ENCODE measurements around the gene LRCH1.

The LRCH1 gene

DNA sequence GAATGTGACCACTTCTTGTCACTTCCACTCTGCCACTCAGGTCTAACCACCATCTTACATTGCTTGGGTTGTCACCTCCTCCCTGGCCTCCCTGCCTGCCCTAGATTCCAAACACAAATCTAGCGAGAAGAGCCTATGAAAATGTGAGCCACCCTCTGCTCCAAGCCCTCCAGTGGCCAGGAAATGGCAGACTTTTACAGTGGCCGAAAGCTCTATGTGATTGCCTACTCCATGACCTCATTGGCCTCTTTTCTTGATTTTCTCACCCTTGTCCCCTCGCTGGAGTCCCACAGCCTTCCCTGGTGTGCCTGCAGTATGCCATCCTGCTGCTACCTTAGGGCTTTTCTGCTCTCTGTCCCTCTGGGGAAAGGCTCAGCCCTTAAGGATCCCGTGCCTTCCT, 84.2 kb downstream of the LRCH1 start:
- Mint-ChIP-seq H3K9me3 (ENCODE audit: low read depth) (no peaks in the 10 kb centered on the region), H3K27ac (no peak overlapping the region), H3K27me3 (no peaks in the 10 kb centered on the region), H3K36me3 (peaks cover 14% of the 10 kb centered on the region), H3K4me3 (no peak overlapping the region), H3K4me1 (ENCODE audit: low read depth) (peaks cover 41% of the 10 kb centered on the region)

DNA sequence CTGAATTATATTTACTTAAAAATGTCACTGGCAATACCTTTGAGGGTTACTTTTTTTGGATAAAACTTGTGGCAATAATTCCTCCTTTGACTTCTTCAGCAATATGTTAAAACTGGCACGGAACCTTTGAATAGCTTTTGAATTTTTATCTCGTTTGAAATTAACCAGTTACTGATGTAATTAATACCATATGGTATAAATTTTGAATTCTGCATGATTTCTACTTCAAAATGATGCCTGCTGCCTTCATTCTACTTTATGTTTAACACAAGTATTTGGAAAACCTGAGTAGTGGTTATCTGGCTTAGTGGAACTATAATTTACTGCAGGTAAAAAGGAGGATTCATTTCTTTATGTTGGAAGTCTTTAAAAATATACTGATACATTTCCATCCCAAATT, 85.3 kb downstream of the LRCH1 start:
- H3K27me3 Mint-ChIP-seq: no peaks in the 10 kb centered on the region
- H3K4me1 Mint-ChIP-seq (ENCODE audit: low read depth): peaks cover 44% of the 10 kb centered on the region
- H3K36me3 Mint-ChIP-seq: peaks cover 14% of the 10 kb centered on the region
- no peaks in the 10 kb centered on the region for H3K9me3 Mint-ChIP-seq (ENCODE audit: low read depth)
- no peak overlapping the region for H3K4me3 Mint-ChIP-seq
- H3K27ac Mint-ChIP-seq: no peak overlapping the region

DNA sequence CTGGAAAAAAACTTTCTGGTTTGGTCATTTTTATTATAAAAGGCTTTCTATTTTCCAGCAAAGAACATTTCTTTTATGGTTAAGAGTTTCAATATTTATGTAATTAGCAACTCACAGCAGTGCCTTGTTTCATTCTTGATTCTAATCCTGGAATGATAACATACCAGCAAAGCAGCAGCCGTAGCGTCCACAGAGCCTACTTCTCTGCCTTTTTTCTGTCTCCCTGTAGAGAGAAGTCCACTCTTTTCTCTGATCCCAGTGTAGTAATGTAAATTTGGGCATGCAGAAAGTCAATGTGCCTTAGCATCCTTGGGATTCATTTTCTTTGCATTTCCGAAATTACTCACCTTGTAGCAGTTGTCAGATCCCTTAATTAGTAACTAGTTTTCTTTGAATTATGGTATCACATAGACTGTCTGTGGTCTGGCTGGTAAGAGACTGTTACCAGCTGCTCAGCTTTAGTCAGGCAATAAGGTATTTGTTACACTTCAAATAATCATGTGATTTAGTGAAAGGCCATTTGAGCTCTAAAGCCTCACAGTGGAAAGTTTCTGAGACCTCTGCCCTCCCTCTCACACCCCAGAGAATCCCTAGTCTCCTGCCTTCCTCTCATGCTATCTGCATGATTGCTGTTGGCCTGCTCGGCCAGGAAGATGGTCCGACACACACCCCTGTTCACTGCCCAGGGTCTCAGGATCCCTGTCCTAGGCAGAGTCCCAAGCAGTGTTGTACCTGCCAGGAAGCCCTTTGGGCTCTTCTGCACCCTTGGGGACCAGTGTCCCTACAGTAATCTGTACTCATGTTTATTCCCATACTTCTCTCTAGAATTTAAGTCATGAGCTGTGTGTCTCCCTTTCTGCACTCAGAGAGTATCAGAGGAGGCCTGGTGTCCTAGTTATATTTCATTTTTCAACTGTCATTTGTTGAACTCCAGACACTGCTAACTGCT, 86.3 kb downstream of the LRCH1 start:
- Mint-ChIP-seq H3K27me3 (no peaks in the 10 kb centered on the region), H3K9me3 (ENCODE audit: low read depth) (no peaks in the 10 kb centered on the region), H3K27ac (peak overlapping the region; percentile 29), H3K4me3 (no peak overlapping the region), H3K4me1 (ENCODE audit: low read depth) (peaks cover 46% of the 10 kb centered on the region), H3K36me3 (peaks cover 14% of the 10 kb centered on the region)

DNA sequence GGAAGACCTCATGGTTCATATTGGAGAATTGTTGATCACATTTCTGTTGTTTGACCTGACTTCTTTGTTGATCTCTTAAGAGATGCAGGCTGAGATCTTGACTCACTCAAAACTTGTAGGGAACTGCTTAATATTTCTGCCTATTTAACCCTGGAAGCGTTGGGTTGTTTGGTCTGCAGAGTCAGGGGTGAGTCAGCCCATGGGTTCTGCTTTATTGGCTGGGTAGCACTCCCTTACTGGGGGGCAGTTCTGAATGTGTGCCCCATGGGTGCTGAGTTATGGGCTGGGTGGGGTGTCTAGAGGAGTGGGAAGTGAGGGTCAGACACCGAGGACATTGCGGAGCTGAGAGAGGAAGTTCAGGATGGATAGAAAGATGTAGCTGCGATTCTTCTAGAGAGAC, 87.9 kb downstream of the LRCH1 start:
- no peaks in the 10 kb centered on the region for H3K9me3 Mint-ChIP-seq (ENCODE audit: low read depth)
- H3K27ac Mint-ChIP-seq: no peak overlapping the region
- H3K4me3 Mint-ChIP-seq: no peak overlapping the region
- peaks cover 12% of the 10 kb centered on the region for H3K36me3 Mint-ChIP-seq
- peaks cover 52% of the 10 kb centered on the region for H3K4me1 Mint-ChIP-seq (ENCODE audit: low read depth)
- no peaks in the 10 kb centered on the region for H3K27me3 Mint-ChIP-seq

DNA sequence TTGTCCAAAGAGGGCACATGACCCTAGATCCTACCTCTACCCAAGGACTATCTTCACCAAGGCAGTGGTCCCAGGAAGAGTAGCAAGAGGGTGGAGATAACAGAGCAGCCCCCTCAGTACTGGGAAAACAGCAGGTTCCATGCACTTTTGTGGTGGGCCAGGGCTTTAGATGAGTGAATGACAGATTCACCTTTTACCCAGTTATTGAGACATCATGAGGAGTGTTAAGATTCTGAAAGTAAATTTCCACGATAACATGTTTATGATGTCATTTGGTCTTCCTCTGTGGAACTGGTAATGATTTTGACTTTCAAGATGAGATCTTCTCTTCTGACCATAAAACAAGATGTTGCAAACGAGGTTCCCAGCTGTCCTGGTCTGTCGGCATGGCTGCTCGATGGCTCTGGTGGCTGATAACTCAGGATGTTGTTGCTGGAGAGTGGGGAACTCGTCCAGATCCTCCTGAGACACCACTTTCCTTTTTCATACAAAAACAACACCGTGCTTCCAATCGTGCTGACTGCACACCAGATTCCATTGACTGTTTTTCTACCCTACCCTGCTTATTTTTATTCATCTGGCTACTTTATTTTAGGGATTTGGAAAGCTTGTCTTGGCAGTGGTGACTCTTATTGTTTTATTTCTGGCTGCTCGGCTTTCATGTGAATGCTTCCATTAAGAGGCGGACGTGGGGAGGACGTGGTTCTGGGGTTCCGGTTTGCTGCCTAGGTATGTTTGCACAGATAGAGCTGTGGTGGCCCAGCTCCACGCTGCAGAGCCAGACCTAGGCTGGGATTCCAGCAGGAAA, 88.5 kb downstream of the LRCH1 start:
- peaks cover 10% of the 10 kb centered on the region for H3K36me3 Mint-ChIP-seq
- no peaks in the 10 kb centered on the region for H3K27me3 Mint-ChIP-seq
- no peak overlapping the region for H3K27ac Mint-ChIP-seq
- no peaks in the 10 kb centered on the region for H3K9me3 Mint-ChIP-seq (ENCODE audit: low read depth)
- H3K4me3 Mint-ChIP-seq: peak overlapping the region; percentile 30
- H3K4me1 Mint-ChIP-seq (ENCODE audit: low read depth): peaks cover 54% of the 10 kb centered on the region

- H3K9me3 Mint-ChIP-seq (ENCODE audit: low read depth): no peaks in the 10 kb centered on the region
- peaks cover 4% of the 10 kb centered on the region for H3K36me3 Mint-ChIP-seq
- peaks cover 55% of the 10 kb centered on the region for H3K4me1 Mint-ChIP-seq (ENCODE audit: low read depth)
- H3K27ac Mint-ChIP-seq: no peak overlapping the region
- H3K4me3 Mint-ChIP-seq: no peak overlapping the region
- H3K27me3 Mint-ChIP-seq: no peaks in the 10 kb centered on the region
Measured at GRCh38 chr13:46642254-46642653, 89.3 kb downstream of the LRCH1 start.

- Mint-ChIP-seq H3K27ac (no peak overlapping the region), H3K36me3 (peaks cover 3% of the 10 kb centered on the region), H3K4me3 (no peak overlapping the region), H3K9me3 (ENCODE audit: low read depth) (no peaks in the 10 kb centered on the region), H3K27me3 (no peaks in the 10 kb centered on the region), H3K4me1 (ENCODE audit: low read depth) (peaks cover 62% of the 10 kb centered on the region)
Measured at GRCh38 chr13:46643165-46643777, 90.3 kb downstream of the LRCH1 start.

GRCh38 chr13:46644816-46645215, 91.8 kb downstream of the LRCH1 start:
- Mint-ChIP-seq H3K27ac (no peak overlapping the region), H3K4me1 (ENCODE audit: low read depth) (peaks cover 63% of the 10 kb centered on the region), H3K27me3 (no peaks in the 10 kb centered on the region), H3K36me3 (peaks cover 3% of the 10 kb centered on the region), H3K9me3 (ENCODE audit: low read depth) (no peaks in the 10 kb centered on the region), H3K4me3 (no peak overlapping the region)

DNA sequence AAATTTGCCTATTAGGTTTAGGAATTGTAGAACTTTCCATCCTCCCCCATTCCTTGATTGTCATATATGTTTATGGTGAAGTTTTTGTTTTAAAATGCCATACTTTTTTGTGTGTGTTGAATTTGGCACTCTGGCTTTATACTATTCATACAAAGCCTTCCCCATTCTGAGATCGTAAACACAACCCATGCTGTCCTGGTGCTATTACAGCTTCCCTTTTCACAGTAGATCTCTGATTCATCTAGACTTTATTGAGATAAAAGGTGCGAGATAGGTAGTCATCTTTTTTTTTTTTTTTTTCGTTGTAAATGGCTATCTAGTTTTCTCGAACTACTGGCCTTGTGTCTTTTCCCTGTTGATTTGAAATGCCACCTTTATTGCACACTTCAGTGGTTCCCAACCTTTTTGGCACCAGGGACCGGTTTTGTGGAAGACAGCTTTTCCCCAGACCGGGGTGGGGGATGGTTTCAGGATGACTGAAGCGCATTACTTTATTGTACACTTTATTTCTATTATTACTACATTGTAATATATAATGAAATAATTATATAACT, 94.6 kb downstream of the LRCH1 start:
- H3K9me3 Mint-ChIP-seq (ENCODE audit: low read depth): no peaks in the 10 kb centered on the region
- H3K27ac Mint-ChIP-seq: no peak overlapping the region
- H3K4me1 Mint-ChIP-seq (ENCODE audit: low read depth): peaks cover 60% of the 10 kb centered on the region
- no peak overlapping the region for H3K4me3 Mint-ChIP-seq
- H3K27me3 Mint-ChIP-seq: no peaks in the 10 kb centered on the region
- peaks cover 6% of the 10 kb centered on the region for H3K36me3 Mint-ChIP-seq

GRCh38 chr13:46648166-46648607, 95.2 kb downstream of the LRCH1 start:
- no peaks in the 10 kb centered on the region for H3K9me3 Mint-ChIP-seq (ENCODE audit: low read depth)
- peaks cover 57% of the 10 kb centered on the region for H3K4me1 Mint-ChIP-seq (ENCODE audit: low read depth)
- no peak overlapping the region for H3K4me3 Mint-ChIP-seq
- peak overlapping the region; percentile 17 for H3K27ac Mint-ChIP-seq
- H3K36me3 Mint-ChIP-seq: peaks cover 6% of the 10 kb centered on the region
- no peaks in the 10 kb centered on the region for H3K27me3 Mint-ChIP-seq

DNA sequence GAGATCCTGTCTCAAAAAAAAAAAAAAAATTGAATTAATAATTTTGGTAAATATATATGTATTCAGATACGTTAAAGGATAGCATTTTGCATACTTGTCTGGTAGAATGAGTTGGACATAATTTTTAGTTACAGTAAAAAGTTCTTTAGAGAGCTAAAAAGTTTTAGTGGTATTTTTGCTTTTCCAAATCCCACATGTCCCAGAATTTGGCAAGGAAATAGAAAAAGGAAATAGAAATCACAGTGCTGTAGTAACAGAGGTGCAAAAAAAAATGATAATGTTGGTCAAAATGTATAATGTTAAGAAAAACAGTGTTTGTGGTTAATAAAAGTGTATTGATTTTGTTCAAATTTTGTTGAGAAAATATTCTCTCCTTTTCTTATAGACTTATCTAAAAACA, 96.8 kb downstream of the LRCH1 start:
- no peak overlapping the region for H3K27ac Mint-ChIP-seq
- peaks cover 54% of the 10 kb centered on the region for H3K4me1 Mint-ChIP-seq (ENCODE audit: low read depth)
- no peak overlapping the region for H3K4me3 Mint-ChIP-seq
- peaks cover 6% of the 10 kb centered on the region for H3K36me3 Mint-ChIP-seq
- H3K9me3 Mint-ChIP-seq (ENCODE audit: low read depth): no peaks in the 10 kb centered on the region
- H3K27me3 Mint-ChIP-seq: no peaks in the 10 kb centered on the region

DNA sequence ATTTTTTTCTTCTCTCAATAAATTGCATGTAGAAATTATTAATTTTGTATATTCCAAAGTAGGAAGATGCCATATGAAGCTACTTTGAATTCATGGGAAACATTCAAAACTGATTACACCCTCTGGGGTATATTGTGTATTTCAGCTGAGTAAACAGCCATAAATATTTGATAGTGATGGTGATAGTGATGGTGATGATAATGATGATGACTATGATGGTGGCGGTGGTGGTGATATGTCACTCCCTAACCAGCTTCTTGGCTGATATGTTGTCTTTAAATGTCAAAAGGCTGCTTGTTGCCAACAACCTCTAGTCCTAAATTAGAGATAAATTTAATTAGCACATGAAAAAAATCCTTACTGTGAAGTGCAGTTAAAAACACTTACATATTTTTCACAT, 102.0 kb downstream of the LRCH1 start:
- H3K4me1 Mint-ChIP-seq (ENCODE audit: low read depth): peaks cover 45% of the 10 kb centered on the region
- H3K36me3 Mint-ChIP-seq: peaks cover 9% of the 10 kb centered on the region
- no peak overlapping the region for H3K27ac Mint-ChIP-seq
- H3K4me3 Mint-ChIP-seq: no peak overlapping the region
- H3K27me3 Mint-ChIP-seq: no peaks in the 10 kb centered on the region
- no peaks in the 10 kb centered on the region for H3K9me3 Mint-ChIP-seq (ENCODE audit: low read depth)

GRCh38 chr13:46655377-46656180, 102.6 kb downstream of the LRCH1 start:
- H3K4me1 Mint-ChIP-seq (ENCODE audit: low read depth): peaks cover 39% of the 10 kb centered on the region
- H3K27ac Mint-ChIP-seq: peak overlapping the region; percentile 64
- no peaks in the 10 kb centered on the region for H3K27me3 Mint-ChIP-seq

GRCh38 chr13:46656786-46657185, 103.8 kb downstream of the LRCH1 start:
- Mint-ChIP-seq H3K9me3 (ENCODE audit: low read depth) (no peaks in the 10 kb centered on the region), H3K27me3 (no peaks in the 10 kb centered on the region), H3K27ac (peak overlapping the region; percentile 68), H3K4me1 (ENCODE audit: low read depth) (peaks cover 32% of the 10 kb centered on the region), H3K36me3 (peaks cover 7% of the 10 kb centered on the region), H3K4me3 (no peak overlapping the region)

More at GRCh38 chr13:46655377-46656180, 102.6 kb downstream of the LRCH1 start:
- Mint-ChIP-seq H3K9me3 (ENCODE audit: low read depth) (no peaks in the 10 kb centered on the region), H3K36me3 (peaks cover 9% of the 10 kb centered on the region), H3K4me3 (peak overlapping the region; percentile 7)
